Esophagus muscularis mucosa (tissue), 4 donors: Measurements from ENCODE around the gene H19.

Experiments used
- CTCF ChIP-seq, 3 experiments: fragments of 200-600 bp in 2 of 3; fragments of 450-650 bp in 1 of 3; sonication (generic) in 2 of 3; IDR thresholded peaks; one replicate each; pipeline ENCODE4 v1.5.1; 2017 to 2019; ENCODE audit warnings: antibody characterized with exemption in 3 of 3, mild to moderate bottlenecking in 2 of 3, moderate library complexity in 1 of 3
- EP300 ChIP-seq: sonication (generic); formaldehyde crosslinking; IDR thresholded peaks from one replicate; pipeline ENCODE4 v1.6.1; 2017; ENCODE audit warnings: antibody characterized with exemption
- POLR2AphosphoS5 ChIP-seq, 2 donors: sonication (generic); formaldehyde crosslinking; IDR thresholded peaks; one replicate each; pipeline ENCODE4 v1.6.1; 2017; ENCODE audit warnings: antibody characterized with exemption in 2 of 2

- no peak for TF ChIP-seq POLR2AphosphoS5 (IDR thresholded peaks at IDR 0.05)
- TF ChIP-seq EP300, result no peak
- TF ChIP-seq CTCF (IDR thresholded peaks at IDR 0.05), result no peak
Observed at GRCh38 chr11:2015025-2015424, 17.4 kb upstream of the H19 start.
